Measurements from ENCODE around the gene FABP1.

GRCh38 chr2:88161446-88162244 lies 33.8 kb upstream of the FABP1 start:
- no peak for TF ChIP-seq CTCF (IDR thresholded peaks at IDR 0.05)
- no peak for TF ChIP-seq POLR2AphosphoS5 (IDR thresholded peaks at IDR 0.05)
- TF ChIP-seq POLR2A (IDR thresholded peaks at IDR 0.05) = no peak
- TF ChIP-seq EP300 (IDR thresholded peaks at IDR 0.05) = no peak
